Neural cell (in vitro differentiated cells): ENCODE data around the gene ZBTB32.

Experiments used
- CTCF ChIP-seq: fragments of 450-650 bp; IDR thresholded peaks from 2 replicates; pipeline ENCODE4 v1.5.1; 2014; ENCODE audit warnings: antibody characterized with exemption, mild to moderate bottlenecking, moderate library complexity; ENCODE audit not compliant: poor library complexity, severe bottlenecking
- EZH2 ChIP-seq: fragments of 200-600, 300-800 bp; shearing (Covaris generic), sonication (generic); IDR thresholded peaks from 2 replicates; pipeline ENCODE4 v1.6.1; 2014; ENCODE audit warnings: antibody characterized with exemption, low read length, borderline replicate concordance, mild to moderate bottlenecking; ENCODE audit not compliant: insufficient read depth, poor library complexity, severe bottlenecking
- POLR2AphosphoS5 ChIP-seq: IDR thresholded peaks from 2 replicates; pipeline ENCODE4 v1.6.1; 2012
- RAD21 ChIP-seq: fragments of 450-650 bp; conservative IDR thresholded peaks from 2 replicates; pipeline ENCODE4 v1.6.1; 2014; ENCODE audit warnings: antibody characterized with exemption, mild to moderate bottlenecking, moderate library complexity
- TAF1 ChIP-seq: IDR thresholded peaks from 2 replicates; pipeline ENCODE4 v1.6.1; 2012; ENCODE audit warnings: low read depth

GRCh38 chr19:35693422-35693821 lies 10.9 kb upstream of the ZBTB32 start:
- TF ChIP-seq POLR2AphosphoS5 (no peak), CTCF (no peak), EZH2 (no peak), TAF1 (no peak), RAD21 (no peak)
